ENCODE results near the gene CXCL8. TPM values are rescaled to one million over a fixed set of nuclear protein-coding genes. Genes with fewer than 3 reads are reported as not detected.

The CXCL8 gene
- total RNA-seq, 1 donor from 2014 or later, result 0.27 TPM

DNA sequence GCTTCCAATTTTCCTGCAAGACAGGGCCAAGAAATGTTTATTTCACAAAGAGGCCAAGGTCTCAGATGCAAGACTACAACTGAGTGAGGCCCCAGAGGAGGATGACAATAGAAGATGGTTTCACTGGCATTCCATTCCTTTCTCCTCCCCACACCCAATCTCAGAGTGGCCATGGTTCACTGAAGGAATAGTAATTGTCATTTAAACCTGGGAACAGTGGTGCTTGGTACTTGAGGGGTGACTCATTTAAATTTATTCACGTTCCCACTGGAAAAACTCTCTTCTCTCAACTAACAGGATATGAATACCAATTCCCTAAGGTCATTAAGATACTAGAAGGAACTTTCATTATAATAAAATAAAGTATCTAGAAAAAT lies 35.3 kb upstream of the CXCL8 start:
- TF ChIP-seq, protein P1, sequence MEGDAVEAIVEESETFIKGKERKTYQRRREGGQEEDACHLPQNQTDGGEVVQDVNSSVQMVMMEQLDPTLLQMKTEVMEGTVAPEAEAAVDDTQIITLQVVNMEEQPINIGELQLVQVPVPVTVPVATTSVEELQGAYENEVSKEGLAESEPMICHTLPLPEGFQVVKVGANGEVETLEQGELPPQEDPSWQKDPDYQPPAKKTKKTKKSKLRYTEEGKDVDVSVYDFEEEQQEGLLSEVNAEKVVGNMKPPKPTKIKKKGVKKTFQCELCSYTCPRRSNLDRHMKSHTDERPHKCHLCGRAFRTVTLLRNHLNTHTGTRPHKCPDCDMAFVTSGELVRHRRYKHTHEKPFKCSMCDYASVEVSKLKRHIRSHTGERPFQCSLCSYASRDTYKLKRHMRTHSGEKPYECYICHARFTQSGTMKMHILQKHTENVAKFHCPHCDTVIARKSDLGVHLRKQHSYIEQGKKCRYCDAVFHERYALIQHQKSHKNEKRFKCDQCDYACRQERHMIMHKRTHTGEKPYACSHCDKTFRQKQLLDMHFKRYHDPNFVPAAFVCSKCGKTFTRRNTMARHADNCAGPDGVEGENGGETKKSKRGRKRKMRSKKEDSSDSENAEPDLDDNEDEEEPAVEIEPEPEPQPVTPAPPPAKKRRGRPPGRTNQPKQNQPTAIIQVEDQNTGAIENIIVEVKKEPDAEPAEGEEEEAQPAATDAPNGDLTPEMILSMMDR (IDR thresholded peaks at IDR 0.05), result no peak
- Mint-ChIP-seq H3K27me3 (ENCODE audit: low read depth) (no peaks in the 10 kb centered on the region), H3K36me3 (ENCODE audit: low read depth) (no peaks in the 10 kb centered on the region), H3K4me1 (ENCODE audit: low read depth) (peaks cover 62% of the 10 kb centered on the region), H3K9me3 (ENCODE audit: low read depth) (no peaks in the 10 kb centered on the region), H3K4me3 (ENCODE audit: unreplicated experiment) (no peak overlapping the region), H3K27ac (ENCODE audit: unreplicated experiment) (peak overlapping the region; percentile 93)
- DNase-seq (ENCODE audit: low spot score), result no peak

DNA sequence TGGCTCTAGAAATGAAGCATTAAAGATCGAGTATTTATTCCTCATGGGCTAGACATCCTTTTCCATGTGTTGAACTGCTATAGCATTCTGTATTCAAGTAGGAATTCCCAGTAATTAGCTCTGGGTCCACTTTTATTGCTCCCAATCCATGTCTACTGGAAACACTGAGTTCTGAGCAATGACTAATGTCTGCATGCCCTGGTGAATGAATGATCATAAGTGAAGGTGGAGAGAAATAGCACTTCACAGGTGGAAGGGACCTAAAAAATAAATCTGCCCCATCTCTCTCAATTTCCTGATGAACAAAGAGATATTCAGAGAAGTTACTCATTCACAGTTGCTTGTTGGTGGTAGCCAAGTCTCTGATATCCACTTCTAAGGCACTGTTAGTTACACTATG lies 34.6 kb upstream of the CXCL8 start:
- H3K27ac Mint-ChIP-seq (ENCODE audit: unreplicated experiment), result no peak overlapping the region
- H3K4me3 Mint-ChIP-seq (ENCODE audit: unreplicated experiment), result no peak overlapping the region
- peaks cover 62% of the 10 kb centered on the region for H3K4me1 Mint-ChIP-seq (ENCODE audit: low read depth)

DNA sequence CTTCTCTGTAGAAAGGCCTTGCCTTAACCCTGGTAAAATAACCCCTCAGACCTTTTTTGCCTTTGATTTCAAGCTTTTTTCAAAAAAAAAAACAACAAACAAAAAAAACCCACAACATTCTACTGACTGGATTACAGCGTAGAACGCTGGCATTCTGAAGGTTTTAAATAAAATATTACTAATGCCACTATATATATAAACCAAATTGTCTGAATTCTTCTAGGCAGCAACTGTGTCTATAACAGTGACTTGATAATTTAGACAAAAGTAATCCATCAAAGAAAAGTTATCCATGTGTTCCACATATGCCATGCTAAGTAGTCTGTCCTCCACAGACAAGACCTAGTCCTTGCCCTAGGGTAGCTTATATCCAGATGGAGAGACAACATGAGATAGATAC lies 33.6 kb upstream of the CXCL8 start:
- Mint-ChIP-seq H3K27ac (ENCODE audit: unreplicated experiment) (no peak overlapping the region), H3K4me1 (ENCODE audit: low read depth) (peaks cover 54% of the 10 kb centered on the region), H3K4me3 (ENCODE audit: unreplicated experiment) (no peak overlapping the region), H3K9me3 (ENCODE audit: low read depth) (no peaks in the 10 kb centered on the region), H3K36me3 (ENCODE audit: low read depth) (no peaks in the 10 kb centered on the region), H3K27me3 (ENCODE audit: low read depth) (no peaks in the 10 kb centered on the region)
- no peak for DNase-seq (ENCODE audit: low spot score)
- TF ChIP-seq, protein P1 (IDR thresholded peaks at IDR 0.05), result no peak

More for the DNA sequence above, 34.6 kb upstream of the CXCL8 start:
- no peak for DNase-seq (ENCODE audit: low spot score)
- Mint-ChIP-seq H3K36me3 (ENCODE audit: low read depth) (no peaks in the 10 kb centered on the region), H3K9me3 (ENCODE audit: low read depth) (no peaks in the 10 kb centered on the region), H3K27me3 (ENCODE audit: low read depth) (no peaks in the 10 kb centered on the region)
- TF ChIP-seq, protein P1 (IDR thresholded peaks at IDR 0.05), result no peak

GRCh38 chr4:73707269-73707875 lies 33.0 kb upstream of the CXCL8 start:
- H3K9me3 Mint-ChIP-seq (ENCODE audit: low read depth), result no peaks in the 10 kb centered on the region
- H3K4me3 Mint-ChIP-seq (ENCODE audit: unreplicated experiment), result no peak overlapping the region
- H3K27ac Mint-ChIP-seq (ENCODE audit: unreplicated experiment), result no peak overlapping the region
- H3K36me3 Mint-ChIP-seq (ENCODE audit: low read depth), result no peaks in the 10 kb centered on the region
- no peak for DNase-seq (ENCODE audit: low spot score)
- TF ChIP-seq, protein P1 (IDR thresholded peaks at IDR 0.05), result no peak
- H3K4me1 Mint-ChIP-seq (ENCODE audit: low read depth), result peaks cover 53% of the 10 kb centered on the region
- no peaks in the 10 kb centered on the region for H3K27me3 Mint-ChIP-seq (ENCODE audit: low read depth)

GRCh38 chr4:73707918-73708577 lies 32.3 kb upstream of the CXCL8 start:
- H3K27me3 Mint-ChIP-seq (ENCODE audit: low read depth), result no peaks in the 10 kb centered on the region
- no peaks in the 10 kb centered on the region for H3K9me3 Mint-ChIP-seq (ENCODE audit: low read depth)
- TF ChIP-seq, protein P1 (IDR thresholded peaks at IDR 0.05), result no peak
- peak overlapping the region; percentile 37 for H3K4me3 Mint-ChIP-seq (ENCODE audit: unreplicated experiment)
- H3K27ac Mint-ChIP-seq (ENCODE audit: unreplicated experiment), result peak overlapping the region; percentile 92
- DNase-seq (ENCODE audit: low spot score), result no peak
- no peaks in the 10 kb centered on the region for H3K36me3 Mint-ChIP-seq (ENCODE audit: low read depth)
- peaks cover 47% of the 10 kb centered on the region for H3K4me1 Mint-ChIP-seq (ENCODE audit: low read depth)

Data from chondrocyte (in vitro differentiated cells).